ENCODE results near the gene ARHGEF4. TPM values are rescaled to one million over a fixed set of nuclear protein-coding genes. Genes with fewer than 3 reads are reported as not detected.

ARHGEF4 gene
- total RNA-seq, 1 donor from 2014 or later = 4.8 TPM

DNA sequence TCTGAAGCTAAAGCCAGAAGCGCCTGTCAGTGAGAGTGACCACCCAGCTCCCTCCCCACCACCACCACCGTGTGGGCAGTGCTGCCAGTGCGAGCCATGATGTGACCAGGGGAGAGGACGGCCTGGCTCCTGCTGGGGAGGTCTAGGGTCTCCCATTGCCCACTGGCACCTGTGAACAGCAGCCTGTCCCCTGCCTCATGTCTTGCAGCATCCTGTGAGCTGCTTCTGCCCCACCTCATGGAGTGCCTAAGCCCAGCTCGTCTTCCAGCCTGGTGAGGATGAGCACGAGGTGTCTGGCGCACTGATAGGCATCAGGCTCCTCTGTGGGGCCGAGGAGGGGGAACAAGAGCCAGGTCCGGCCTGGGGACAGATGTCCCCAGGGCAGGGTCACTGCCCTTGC lies 195.2 kb downstream of the ARHGEF4 start:
- no peak overlapping the region for H3K27ac Mint-ChIP-seq (ENCODE audit: unreplicated experiment)
- Histone ChIP-seq H3K4me1 (ENCODE audit: insufficient read depth, low read length) (no peaks in the 10 kb centered on the region), H2AFZ (ENCODE audit: low read depth, low read length) (no peak overlapping the region), H3K27ac (ENCODE audit: low read depth, low read length) (no peak overlapping the region), H4K20me1 (ENCODE audit: insufficient read depth, low read length) (no peaks in the 10 kb centered on the region), H3K9me3 (ENCODE audit: insufficient read depth, low read depth, low read length) (peaks cover 11% of the 10 kb centered on the region), H3K79me2 (ENCODE audit: insufficient read depth, low read length) (no peaks in the 10 kb centered on the region), H3K27me3 (ENCODE audit: insufficient read depth, low read length) (peaks cover 14% of the 10 kb centered on the region), H3K9ac (ENCODE audit: low read length) (no peak overlapping the region), H3K4me3 (ENCODE audit: insufficient read depth, low read depth, low read length) (no peak overlapping the region), H3K4me2 (ENCODE audit: low read length) (no peak overlapping the region), H3K36me3 (ENCODE audit: insufficient read depth, low read length) (no peaks in the 10 kb centered on the region)
- peaks cover 47% of the 10 kb centered on the region for H3K27me3 Mint-ChIP-seq (ENCODE audit: low read depth, unreplicated experiment)
- FAIRE-seq (no peak), DNase-seq (ENCODE audit: low read depth) (no peak)
- no peak overlapping the region for H3K4me3 Mint-ChIP-seq (ENCODE audit: unreplicated experiment)
- peaks cover 2% of the 10 kb centered on the region for H3K36me3 Mint-ChIP-seq (ENCODE audit: low read depth, unreplicated experiment)
- peaks cover 9% of the 10 kb centered on the region for H3K9me3 Mint-ChIP-seq (ENCODE audit: unreplicated experiment)
- no peaks in the 10 kb centered on the region for H3K4me1 Mint-ChIP-seq (ENCODE audit: low read depth, unreplicated experiment)
- TF ChIP-seq EZH2 (IDR thresholded peaks at IDR 0.05; ENCODE audit: insufficient read depth, low read length) = no peak
- TF ChIP-seq, protein P1, sequence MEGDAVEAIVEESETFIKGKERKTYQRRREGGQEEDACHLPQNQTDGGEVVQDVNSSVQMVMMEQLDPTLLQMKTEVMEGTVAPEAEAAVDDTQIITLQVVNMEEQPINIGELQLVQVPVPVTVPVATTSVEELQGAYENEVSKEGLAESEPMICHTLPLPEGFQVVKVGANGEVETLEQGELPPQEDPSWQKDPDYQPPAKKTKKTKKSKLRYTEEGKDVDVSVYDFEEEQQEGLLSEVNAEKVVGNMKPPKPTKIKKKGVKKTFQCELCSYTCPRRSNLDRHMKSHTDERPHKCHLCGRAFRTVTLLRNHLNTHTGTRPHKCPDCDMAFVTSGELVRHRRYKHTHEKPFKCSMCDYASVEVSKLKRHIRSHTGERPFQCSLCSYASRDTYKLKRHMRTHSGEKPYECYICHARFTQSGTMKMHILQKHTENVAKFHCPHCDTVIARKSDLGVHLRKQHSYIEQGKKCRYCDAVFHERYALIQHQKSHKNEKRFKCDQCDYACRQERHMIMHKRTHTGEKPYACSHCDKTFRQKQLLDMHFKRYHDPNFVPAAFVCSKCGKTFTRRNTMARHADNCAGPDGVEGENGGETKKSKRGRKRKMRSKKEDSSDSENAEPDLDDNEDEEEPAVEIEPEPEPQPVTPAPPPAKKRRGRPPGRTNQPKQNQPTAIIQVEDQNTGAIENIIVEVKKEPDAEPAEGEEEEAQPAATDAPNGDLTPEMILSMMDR (IDR thresholded peaks at IDR 0.05; ENCODE audit: insufficient read depth, low read depth, low read length) = no peak

DNA sequence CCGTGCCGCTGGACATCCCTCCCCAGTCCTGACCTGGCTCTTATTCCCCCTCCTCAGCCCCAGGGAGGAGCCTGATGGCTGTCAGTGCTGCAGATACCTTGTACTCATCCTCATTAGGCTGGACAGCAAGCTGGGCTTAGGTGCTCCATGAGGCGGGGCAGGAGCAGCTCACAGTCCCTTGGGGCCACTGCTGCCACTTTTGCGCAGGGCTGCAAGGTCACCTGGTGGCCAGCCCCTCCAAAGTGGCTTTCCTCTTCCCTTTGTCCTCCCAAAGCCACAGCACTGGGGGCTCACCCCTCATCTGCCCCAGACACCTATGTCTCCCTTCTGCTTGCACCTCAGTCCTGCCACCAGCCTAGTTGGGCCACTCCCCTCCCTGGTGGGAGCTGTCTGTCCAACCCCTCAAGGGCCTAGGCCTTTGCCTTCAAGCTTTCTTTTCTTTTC lies 195.7 kb downstream of the ARHGEF4 start:
- TF ChIP-seq, protein P1 (IDR thresholded peaks at IDR 0.05; ENCODE audit: insufficient read depth, low read depth, low read length) = no peak
- TF ChIP-seq EZH2 (IDR thresholded peaks at IDR 0.05; ENCODE audit: insufficient read depth, low read length) = no peak
- Histone ChIP-seq H3K4me1 (ENCODE audit: insufficient read depth, low read length) (no peaks in the 10 kb centered on the region), H3K4me3 (ENCODE audit: insufficient read depth, low read depth, low read length) (no peak overlapping the region), H3K27me3 (ENCODE audit: insufficient read depth, low read length) (peaks cover 14% of the 10 kb centered on the region), H4K20me1 (ENCODE audit: insufficient read depth, low read length) (no peaks in the 10 kb centered on the region), H3K4me2 (ENCODE audit: low read length) (no peak overlapping the region), H3K9ac (ENCODE audit: low read length) (no peak overlapping the region), H2AFZ (ENCODE audit: low read depth, low read length) (no peak overlapping the region), H3K79me2 (ENCODE audit: insufficient read depth, low read length) (no peaks in the 10 kb centered on the region), H3K9me3 (ENCODE audit: insufficient read depth, low read depth, low read length) (peaks cover 11% of the 10 kb centered on the region), H3K36me3 (ENCODE audit: insufficient read depth, low read length) (no peaks in the 10 kb centered on the region), H3K27ac (ENCODE audit: low read depth, low read length) (no peak overlapping the region)
- no peak for DNase-seq (ENCODE audit: low read depth)
- FAIRE-seq = no peak
- peaks cover 50% of the 10 kb centered on the region for H3K27me3 Mint-ChIP-seq (ENCODE audit: low read depth, unreplicated experiment)
- H3K4me1 Mint-ChIP-seq (ENCODE audit: low read depth, unreplicated experiment) = no peaks in the 10 kb centered on the region
- no peak overlapping the region for H3K27ac Mint-ChIP-seq (ENCODE audit: unreplicated experiment)
- peaks cover 2% of the 10 kb centered on the region for H3K36me3 Mint-ChIP-seq (ENCODE audit: low read depth, unreplicated experiment)
- H3K9me3 Mint-ChIP-seq (ENCODE audit: unreplicated experiment) = peaks cover 5% of the 10 kb centered on the region
- H3K4me3 Mint-ChIP-seq (ENCODE audit: unreplicated experiment) = no peak overlapping the region

DNA sequence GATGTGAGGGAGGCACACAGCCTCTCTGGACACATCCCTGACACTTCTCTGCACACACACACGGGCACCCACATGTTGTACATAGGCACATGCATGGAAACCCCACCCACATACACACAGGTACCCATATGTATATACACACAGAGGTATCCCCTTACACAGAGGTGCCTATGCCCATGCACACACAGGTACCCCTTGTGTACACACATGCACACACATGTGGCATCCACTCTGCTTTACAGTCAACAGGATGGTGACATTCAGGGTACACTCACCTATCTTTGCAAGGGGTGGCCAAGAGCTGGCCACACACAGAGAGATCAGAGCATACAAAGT lies 197.0 kb downstream of the ARHGEF4 start:
- Mint-ChIP-seq H3K9me3 (ENCODE audit: unreplicated experiment) (no peaks in the 10 kb centered on the region), H3K36me3 (ENCODE audit: low read depth, unreplicated experiment) (peaks cover 2% of the 10 kb centered on the region), H3K4me1 (ENCODE audit: low read depth, unreplicated experiment) (no peaks in the 10 kb centered on the region), H3K27me3 (ENCODE audit: low read depth, unreplicated experiment) (peaks cover 57% of the 10 kb centered on the region), H3K27ac (ENCODE audit: unreplicated experiment) (no peak overlapping the region), H3K4me3 (ENCODE audit: unreplicated experiment) (peak overlapping the region; percentile 64)
- no peak overlapping the region for H3K4me3 ChIP-seq (ENCODE audit: insufficient read depth, low read depth, low read length)
- no peaks in the 10 kb centered on the region for H3K79me2 ChIP-seq (ENCODE audit: insufficient read depth, low read length)
- no peak for FAIRE-seq
- no peaks in the 10 kb centered on the region for H3K9me3 ChIP-seq (ENCODE audit: insufficient read depth, low read depth, low read length)
- H2AFZ ChIP-seq (ENCODE audit: low read depth, low read length) = peak overlapping the region; percentile 21
- H3K27me3 ChIP-seq (ENCODE audit: insufficient read depth, low read length) = peaks cover 14% of the 10 kb centered on the region
- no peak overlapping the region for H3K9ac ChIP-seq (ENCODE audit: low read length)
- peak overlapping the region; percentile 84 for H3K4me2 ChIP-seq (ENCODE audit: low read length)
- TF ChIP-seq, protein P1 (IDR thresholded peaks at IDR 0.05; ENCODE audit: insufficient read depth, low read depth, low read length) = no peak
- no peak for TF ChIP-seq EZH2 (IDR thresholded peaks at IDR 0.05; ENCODE audit: insufficient read depth, low read length)
- no peak overlapping the region for H3K27ac ChIP-seq (ENCODE audit: low read depth, low read length)
- H3K36me3 ChIP-seq (ENCODE audit: insufficient read depth, low read length) = no peaks in the 10 kb centered on the region
- peaks cover 6% of the 10 kb centered on the region for H4K20me1 ChIP-seq (ENCODE audit: insufficient read depth, low read length)
- H3K4me1 ChIP-seq (ENCODE audit: insufficient read depth, low read length) = no peaks in the 10 kb centered on the region
- DNase-seq (ENCODE audit: low read depth) = no peak

All from astrocyte (in vitro differentiated cells and primary cell).